ENCODE results near the gene LGR6.

DNA sequence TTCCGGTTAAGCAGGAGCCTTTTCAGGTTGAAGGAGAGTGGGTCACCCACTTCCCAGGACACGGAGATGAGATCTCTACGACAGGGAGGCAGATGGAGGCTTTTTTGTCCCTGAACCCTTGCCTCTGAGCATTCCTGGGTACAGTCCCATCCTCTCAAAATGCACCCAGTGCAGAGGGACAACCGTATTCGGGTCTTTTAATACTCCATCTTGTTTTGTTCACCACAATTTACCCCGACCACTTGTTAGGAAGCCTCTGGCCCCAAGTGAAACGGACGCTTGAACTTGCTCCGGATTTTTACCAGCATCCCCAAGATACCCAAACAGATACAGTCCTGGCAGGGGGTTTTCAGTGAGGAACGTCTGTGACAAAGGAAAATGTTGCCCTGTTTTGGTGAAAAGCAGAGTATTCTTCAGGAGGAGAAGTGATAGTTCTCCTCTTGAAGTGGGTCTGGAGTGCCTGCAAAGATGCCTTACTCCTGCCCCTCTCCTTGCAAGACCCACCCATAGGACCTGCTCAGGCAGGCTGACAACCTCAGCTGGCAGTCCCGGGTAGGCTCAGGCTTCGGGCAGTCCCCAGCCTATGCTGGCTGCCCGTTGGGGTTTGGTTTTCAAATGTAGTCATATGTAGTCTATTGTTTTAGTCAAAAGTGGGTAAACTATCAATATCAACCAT is 48.4 kb upstream of the LGR6 start:
- TF ChIP-seq, protein P1, sequence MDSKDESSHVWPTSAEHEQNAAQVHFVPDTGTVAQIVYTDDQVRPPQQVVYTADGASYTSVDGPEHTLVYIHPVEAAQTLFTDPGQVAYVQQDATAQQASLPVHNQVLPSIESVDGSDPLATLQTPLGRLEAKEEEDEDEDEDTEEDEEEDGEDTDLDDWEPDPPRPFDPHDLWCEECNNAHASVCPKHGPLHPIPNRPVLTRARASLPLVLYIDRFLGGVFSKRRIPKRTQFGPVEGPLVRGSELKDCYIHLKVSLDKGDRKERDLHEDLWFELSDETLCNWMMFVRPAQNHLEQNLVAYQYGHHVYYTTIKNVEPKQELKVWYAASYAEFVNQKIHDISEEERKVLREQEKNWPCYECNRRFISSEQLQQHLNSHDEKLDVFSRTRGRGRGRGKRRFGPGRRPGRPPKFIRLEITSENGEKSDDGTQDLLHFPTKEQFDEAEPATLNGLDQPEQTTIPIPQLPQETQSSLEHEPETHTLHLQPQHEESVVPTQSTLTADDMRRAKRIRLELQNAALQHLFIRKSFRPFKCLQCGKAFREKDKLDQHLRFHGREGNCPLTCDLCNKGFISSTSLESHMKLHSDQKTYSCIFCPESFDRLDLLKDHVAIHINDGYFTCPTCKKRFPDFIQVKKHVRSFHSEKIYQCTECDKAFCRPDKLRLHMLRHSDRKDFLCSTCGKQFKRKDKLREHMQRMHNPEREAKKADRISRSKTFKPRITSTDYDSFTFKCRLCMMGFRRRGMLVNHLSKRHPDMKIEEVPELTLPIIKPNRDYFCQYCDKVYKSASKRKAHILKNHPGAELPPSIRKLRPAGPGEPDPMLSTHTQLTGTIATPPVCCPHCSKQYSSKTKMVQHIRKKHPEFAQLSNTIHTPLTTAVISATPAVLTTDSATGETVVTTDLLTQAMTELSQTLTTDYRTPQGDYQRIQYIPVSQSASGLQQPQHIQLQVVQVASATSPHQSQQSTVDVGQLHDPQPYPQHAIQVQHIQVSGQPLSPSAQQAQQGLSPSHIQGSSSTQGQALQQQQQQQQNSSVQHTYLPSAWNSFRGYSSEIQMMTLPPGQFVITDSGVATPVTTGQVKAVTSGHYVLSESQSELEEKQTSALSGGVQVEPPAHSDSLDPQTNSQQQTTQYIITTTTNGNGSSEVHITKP (tag by site-specific recombination; IDR thresholded peaks at IDR 0.05): no peak
- TF ChIP-seq, protein P2, sequence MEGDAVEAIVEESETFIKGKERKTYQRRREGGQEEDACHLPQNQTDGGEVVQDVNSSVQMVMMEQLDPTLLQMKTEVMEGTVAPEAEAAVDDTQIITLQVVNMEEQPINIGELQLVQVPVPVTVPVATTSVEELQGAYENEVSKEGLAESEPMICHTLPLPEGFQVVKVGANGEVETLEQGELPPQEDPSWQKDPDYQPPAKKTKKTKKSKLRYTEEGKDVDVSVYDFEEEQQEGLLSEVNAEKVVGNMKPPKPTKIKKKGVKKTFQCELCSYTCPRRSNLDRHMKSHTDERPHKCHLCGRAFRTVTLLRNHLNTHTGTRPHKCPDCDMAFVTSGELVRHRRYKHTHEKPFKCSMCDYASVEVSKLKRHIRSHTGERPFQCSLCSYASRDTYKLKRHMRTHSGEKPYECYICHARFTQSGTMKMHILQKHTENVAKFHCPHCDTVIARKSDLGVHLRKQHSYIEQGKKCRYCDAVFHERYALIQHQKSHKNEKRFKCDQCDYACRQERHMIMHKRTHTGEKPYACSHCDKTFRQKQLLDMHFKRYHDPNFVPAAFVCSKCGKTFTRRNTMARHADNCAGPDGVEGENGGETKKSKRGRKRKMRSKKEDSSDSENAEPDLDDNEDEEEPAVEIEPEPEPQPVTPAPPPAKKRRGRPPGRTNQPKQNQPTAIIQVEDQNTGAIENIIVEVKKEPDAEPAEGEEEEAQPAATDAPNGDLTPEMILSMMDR (tag by site-specific recombination; IDR thresholded peaks at IDR 0.05): no peak
- TF ChIP-seq ZNF274 (IDR thresholded peaks at IDR 0.05; ENCODE audit: low read length): no peak
- no peak for TF ChIP-seq ZNF274 (tag by site-specific recombination; IDR thresholded peaks at IDR 0.05; ENCODE audit: borderline replicate concordance)
- no peak for TF ChIP-seq YY1 (tag by site-specific recombination; IDR thresholded peaks at IDR 0.05)
- TF ChIP-seq, protein P3, sequence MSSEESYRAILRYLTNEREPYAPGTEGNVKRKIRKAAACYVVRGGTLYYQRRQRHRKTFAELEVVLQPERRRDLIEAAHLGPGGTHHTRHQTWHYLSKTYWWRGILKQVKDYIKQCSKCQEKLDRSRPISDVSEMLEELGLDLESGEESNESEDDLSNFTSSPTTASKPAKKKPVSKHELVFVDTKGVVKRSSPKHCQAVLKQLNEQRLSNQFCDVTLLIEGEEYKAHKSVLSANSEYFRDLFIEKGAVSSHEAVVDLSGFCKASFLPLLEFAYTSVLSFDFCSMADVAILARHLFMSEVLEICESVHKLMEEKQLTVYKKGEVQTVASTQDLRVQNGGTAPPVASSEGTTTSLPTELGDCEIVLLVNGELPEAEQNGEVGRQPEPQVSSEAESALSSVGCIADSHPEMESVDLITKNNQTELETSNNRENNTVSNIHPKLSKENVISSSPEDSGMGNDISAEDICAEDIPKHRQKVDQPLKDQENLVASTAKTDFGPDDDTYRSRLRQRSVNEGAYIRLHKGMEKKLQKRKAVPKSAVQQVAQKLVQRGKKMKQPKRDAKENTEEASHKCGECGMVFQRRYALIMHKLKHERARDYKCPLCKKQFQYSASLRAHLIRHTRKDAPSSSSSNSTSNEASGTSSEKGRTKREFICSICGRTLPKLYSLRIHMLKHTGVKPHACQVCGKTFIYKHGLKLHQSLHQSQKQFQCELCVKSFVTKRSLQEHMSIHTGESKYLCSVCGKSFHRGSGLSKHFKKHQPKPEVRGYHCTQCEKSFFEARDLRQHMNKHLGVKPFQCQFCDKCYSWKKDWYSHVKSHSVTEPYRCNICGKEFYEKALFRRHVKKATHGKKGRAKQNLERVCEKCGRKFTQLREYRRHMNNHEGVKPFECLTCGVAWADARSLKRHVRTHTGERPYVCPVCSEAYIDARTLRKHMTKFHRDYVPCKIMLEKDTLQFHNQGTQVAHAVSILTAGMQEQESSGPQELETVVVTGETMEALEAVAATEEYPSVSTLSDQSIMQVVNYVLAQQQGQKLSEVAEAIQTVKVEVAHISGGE (tag by site-specific recombination; conservative IDR thresholded peaks at IDR 0.05; ENCODE audit: low read depth): no peak
- no peak for TF ChIP-seq ZNF169 (tag by site-specific recombination; IDR thresholded peaks at IDR 0.05)
- no peak for TF ChIP-seq WT1 (tag by site-specific recombination; IDR thresholded peaks at IDR 0.05)
- TF ChIP-seq MYNN (tag by site-specific recombination; IDR thresholded peaks at IDR 0.05; ENCODE audit: borderline replicate concordance): no peak
- TF ChIP-seq, protein P4, sequence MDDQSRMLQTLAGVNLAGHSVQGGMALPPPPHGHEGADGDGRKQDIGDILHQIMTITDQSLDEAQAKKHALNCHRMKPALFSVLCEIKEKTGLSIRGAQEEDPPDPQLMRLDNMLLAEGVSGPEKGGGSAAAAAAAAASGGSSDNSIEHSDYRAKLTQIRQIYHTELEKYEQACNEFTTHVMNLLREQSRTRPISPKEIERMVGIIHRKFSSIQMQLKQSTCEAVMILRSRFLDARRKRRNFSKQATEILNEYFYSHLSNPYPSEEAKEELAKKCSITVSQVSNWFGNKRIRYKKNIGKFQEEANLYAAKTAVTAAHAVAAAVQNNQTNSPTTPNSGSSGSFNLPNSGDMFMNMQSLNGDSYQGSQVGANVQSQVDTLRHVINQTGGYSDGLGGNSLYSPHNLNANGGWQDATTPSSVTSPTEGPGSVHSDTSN (CRISPR knock-in tag; IDR thresholded peaks at IDR 0.05): no peak
- no peak for TF ChIP-seq ZNF558 (tag by site-specific recombination; IDR thresholded peaks at IDR 0.05)
- no peak for TF ChIP-seq ZBTB8A (tag by site-specific recombination; IDR thresholded peaks at IDR 0.05)
- TF ChIP-seq, protein P5, sequence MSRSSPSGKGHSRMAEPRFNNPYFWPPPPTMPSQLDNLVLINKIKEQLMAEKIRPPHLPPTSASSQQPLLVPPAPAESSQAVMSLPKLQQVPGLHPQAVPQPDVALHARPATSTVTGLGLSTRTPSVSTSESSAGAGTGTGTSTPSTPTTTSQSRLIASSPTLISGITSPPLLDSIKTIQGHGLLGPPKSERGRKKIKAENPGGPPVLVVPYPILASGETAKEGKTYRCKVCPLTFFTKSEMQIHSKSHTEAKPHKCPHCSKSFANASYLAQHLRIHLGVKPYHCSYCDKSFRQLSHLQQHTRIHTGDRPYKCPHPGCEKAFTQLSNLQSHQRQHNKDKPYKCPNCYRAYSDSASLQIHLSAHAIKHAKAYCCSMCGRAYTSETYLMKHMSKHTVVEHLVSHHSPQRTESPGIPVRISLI (tag by site-specific recombination; IDR thresholded peaks at IDR 0.05): no peak
